GM23338 (cell line): ENCODE data around the gene C11orf91. TPM values are rescaled to one million over a fixed set of nuclear protein-coding genes. Genes with fewer than 3 reads are reported as not detected.

Experiments
- ATAC-seq: fragments of 200-7000 bp; cut with Tn5 transposase; 3 replicates; pipeline ENCODE4 v1.9.1; 2020
- DNase-seq: peaks from one replicate; pipeline ENCODE4 v3.0.0-alpha.2; 2015; ENCODE audit warnings: low spot score
- H2AFZ ChIP-seq: fragments of 200-600 bp; sonication (generic); 2 replicates; pipeline ENCODE4 v1.8.0; 2016; ENCODE audit warnings: antibody characterized with exemption, mild to moderate bottlenecking, moderate library complexity
- H3F3A ChIP-seq: fragments of 200-600 bp; sonication (generic); replicated peaks from 2 replicates; pipeline ENCODE4 v1.8.0; 2017; ENCODE audit warnings: antibody characterized with exemption, mixed run types, low read depth
- H3K27ac ChIP-seq: fragments of 200-600 bp; sonication (generic); 2 replicates; pipeline ENCODE4 v1.6.1; 2016; ENCODE audit warnings: low read depth
- H3K27me3 ChIP-seq: fragments of 200-600 bp; sonication (generic); 2 replicates; pipeline ENCODE4 v1.8.0; 2016; ENCODE audit warnings: mild to moderate bottlenecking, mixed run types, moderate library complexity; ENCODE audit not compliant: insufficient read depth
- H3K36me3 ChIP-seq: fragments of 200-600 bp; sonication (generic); 2 replicates; pipeline ENCODE4 v1.8.0; 2016; ENCODE audit warnings: mild to moderate bottlenecking; ENCODE audit not compliant: insufficient read depth
- H3K4me1 ChIP-seq: fragments of 200-600 bp; sonication (generic); 2 replicates; pipeline ENCODE4 v1.8.0; 2016; ENCODE audit warnings: mild to moderate bottlenecking, moderate library complexity; ENCODE audit not compliant: insufficient read depth
- H3K4me2 ChIP-seq: fragments of 200-600 bp; sonication (generic); 2 replicates; pipeline ENCODE4 v1.7.1; 2017; ENCODE audit warnings: mixed run types
- H3K4me3 ChIP-seq: fragments of 200-600 bp; sonication (generic); 2 replicates; pipeline ENCODE4 v1.6.1; 2016; ENCODE audit warnings: mixed run types
- H3K79me2 ChIP-seq: fragments of 200-600 bp; sonication (generic); replicated peaks from 2 replicates; pipeline ENCODE4 v1.8.0; 2017; ENCODE audit warnings: mild to moderate bottlenecking; ENCODE audit not compliant: insufficient read depth
- H3K9me2 ChIP-seq: fragments of 200-600 bp; sonication (generic); 2 replicates; pipeline ENCODE4 v1.8.0; 2017; ENCODE audit not compliant: insufficient read depth
- H4K20me1 ChIP-seq: fragments of 200-600 bp; sonication (generic); replicated peaks from 2 replicates; pipeline ENCODE4 v1.8.0; 2017; ENCODE audit warnings: mild to moderate bottlenecking; ENCODE audit not compliant: insufficient read depth
- H3K27ac Mint-ChIP-seq: 2 replicates; pipeline ENCODE4 v1.8.0; 2020; ENCODE audit warnings: inconsistent platforms, mild to moderate bottlenecking, moderate library complexity, mixed read lengths
- H3K27me3 Mint-ChIP-seq: 3 replicates; pipeline ENCODE4 v1.8.0; 2022; ENCODE audit warnings: low read depth, mild to moderate bottlenecking, moderate library complexity, mixed read lengths, inconsistent platforms; ENCODE audit not compliant: insufficient read depth, poor library complexity
- H3K36me3 Mint-ChIP-seq: 3 replicates; pipeline ENCODE4 v1.8.0; 2021; ENCODE audit warnings: low read depth, mild to moderate bottlenecking, inconsistent platforms, moderate library complexity, mixed read lengths
- H3K4me1 Mint-ChIP-seq: 3 replicates; pipeline ENCODE4 v1.8.0; 2020; ENCODE audit warnings: mild to moderate bottlenecking, inconsistent platforms, mixed read lengths
- H3K4me3 Mint-ChIP-seq: 3 replicates; pipeline ENCODE4 v1.8.0; 2021; ENCODE audit warnings: moderate library complexity, mild to moderate bottlenecking, inconsistent platforms, mixed read lengths
- H3K9me3 Mint-ChIP-seq: 3 replicates; pipeline ENCODE4 v1.8.0; 2020; ENCODE audit warnings: moderate library complexity, mild to moderate bottlenecking, inconsistent platforms, mixed read lengths
- CREB1 ChIP-seq: fragments of 250-450 bp; sonication (Bioruptor Pico); IDR thresholded peaks from 2 replicates; pipeline ENCODE4 v1.5.0; 2020; ENCODE audit warnings: low read depth, mild to moderate bottlenecking, moderate library complexity
- EZH2 ChIP-seq: fragments of 200-600 bp; sonication (generic); IDR thresholded peaks from one replicate; pipeline ENCODE4 v1.8.0; 2017; ENCODE audit warnings: antibody characterized with exemption, mild to moderate bottlenecking, low read depth; ENCODE audit not compliant: unreplicated experiment
- EZH2phosphoT487 ChIP-seq: fragments of 200-600 bp; sonication (generic); IDR thresholded peaks from one replicate; pipeline ENCODE4 v1.8.1; 2018; ENCODE audit warnings: antibody characterized with exemption; ENCODE audit not compliant: unreplicated experiment
- JUNB ChIP-seq: IDR thresholded peaks from one replicate; pipeline ENCODE4 v1.6.1; 2016; ENCODE audit warnings: antibody characterized with exemption; ENCODE audit not compliant: unreplicated experiment
- NANOG ChIP-seq: IDR thresholded peaks from 2 replicates; pipeline ENCODE4 v1.6.1; 2016; ENCODE audit warnings: antibody characterized with exemption, borderline replicate concordance
- POLR2AphosphoS5 ChIP-seq: IDR thresholded peaks from 2 replicates; pipeline ENCODE4 v1.6.1; 2016; ENCODE audit warnings: antibody characterized with exemption, low read depth
- STAT1 ChIP-seq: IDR thresholded peaks from one replicate; pipeline ENCODE4 v1.6.1; 2016; ENCODE audit warnings: antibody characterized with exemption; ENCODE audit not compliant: unreplicated experiment
- ZNF114 ChIP-seq: fragments of 250-450 bp; sonication (Bioruptor Pico); IDR thresholded peaks from 2 replicates; pipeline ENCODE4 v1.5.0; 2020; ENCODE audit warnings: mild to moderate bottlenecking, moderate library complexity
- ZNF331 ChIP-seq: fragments of 250-450 bp; sonication (Bioruptor Pico); IDR thresholded peaks from 2 replicates; pipeline ENCODE4 v1.5.0; 2020; ENCODE audit warnings: low read depth, mild to moderate bottlenecking, moderate library complexity
- polyA plus RNA-seq: library from polyadenylated mRNA; unstranded; fragments of >200 nt; fragmentation: Nextera tagmentation; extraction: Ambion mirVana; gene quantifications from 2 replicates; pipeline ENCODE4 v1.2.1, GENCODE V29; 2016
- total RNA-seq: library from RNA; depleted of rRNA; stranded (reverse); fragments of >200 nt; shearing (Covaris generic); gene quantifications from 2 replicates; pipeline ENCODE4 v1.2.3, GENCODE V29; 2014
- TF ChIP-seq, protein P1 (sequence below): IDR thresholded peaks from one replicate; pipeline ENCODE4 v1.6.1; 2018; ENCODE audit warnings: antibody characterized with exemption; ENCODE audit not compliant: unreplicated experiment
- TF ChIP-seq, protein P2 (sequence below), 2 experiments: fragments of 200-600 bp in 1 of 2; sonication (generic) in 1 of 2; conservative IDR thresholded peaks; 2 replicates each; pipeline versions ENCODE4 v1.5.1 to v1.6.1; 2016 to 2017; ENCODE audit warnings: antibody characterized with exemption in 2 of 2, low read depth in 2 of 2, mild to moderate bottlenecking in 2 of 2, moderate library complexity in 1 of 2
- TF ChIP-seq, protein P3 (sequence below): IDR thresholded peaks from 2 replicates; pipeline ENCODE4 v1.6.1; 2016; ENCODE audit warnings: antibody characterized with exemption
- TF ChIP-seq, protein P4 (sequence below): fragments of 250-450 bp; sonication (Bioruptor Pico); IDR thresholded peaks from 2 replicates; pipeline ENCODE4 v1.5.0; 2020; ENCODE audit warnings: mild to moderate bottlenecking, moderate library complexity

C11orf91 gene
- total and polyA plus RNA-seq, 2 experiments from 2014 or later: not detected

DNA sequence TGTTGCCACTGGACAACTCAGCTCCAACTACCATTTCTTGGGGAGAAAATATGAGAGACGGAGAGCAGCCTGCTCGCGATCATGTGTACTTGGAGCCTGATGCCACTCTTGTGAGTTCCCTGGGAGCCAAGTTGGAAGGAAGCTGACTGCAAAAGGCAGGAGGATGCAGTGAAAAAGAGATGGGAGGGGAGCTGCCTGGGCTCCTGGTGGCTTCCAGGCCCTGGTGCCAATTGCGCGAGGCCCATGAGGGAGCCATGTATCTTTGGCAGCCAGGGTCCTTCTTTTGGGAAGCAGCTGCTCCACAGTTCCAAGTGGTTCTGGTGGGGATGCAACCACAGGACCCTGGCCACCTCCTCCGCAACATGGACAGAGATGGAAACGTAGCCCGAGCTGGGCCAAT lies 11.1 kb downstream of the C11orf91 start:
- no peak overlapping the region for H3K4me2 ChIP-seq
- H3K27me3 ChIP-seq: no peaks in the 10 kb centered on the region
- H3K27me3 Mint-ChIP-seq: peaks cover 2% of the 10 kb centered on the region
- DNase-seq (no peak), ATAC-seq (no peak)
- no peaks in the 10 kb centered on the region for H3K9me3 Mint-ChIP-seq
- no peak for TF ChIP-seq STAT1
- TF ChIP-seq EZH2phosphoT487: no peak
- TF ChIP-seq, protein P1, sequence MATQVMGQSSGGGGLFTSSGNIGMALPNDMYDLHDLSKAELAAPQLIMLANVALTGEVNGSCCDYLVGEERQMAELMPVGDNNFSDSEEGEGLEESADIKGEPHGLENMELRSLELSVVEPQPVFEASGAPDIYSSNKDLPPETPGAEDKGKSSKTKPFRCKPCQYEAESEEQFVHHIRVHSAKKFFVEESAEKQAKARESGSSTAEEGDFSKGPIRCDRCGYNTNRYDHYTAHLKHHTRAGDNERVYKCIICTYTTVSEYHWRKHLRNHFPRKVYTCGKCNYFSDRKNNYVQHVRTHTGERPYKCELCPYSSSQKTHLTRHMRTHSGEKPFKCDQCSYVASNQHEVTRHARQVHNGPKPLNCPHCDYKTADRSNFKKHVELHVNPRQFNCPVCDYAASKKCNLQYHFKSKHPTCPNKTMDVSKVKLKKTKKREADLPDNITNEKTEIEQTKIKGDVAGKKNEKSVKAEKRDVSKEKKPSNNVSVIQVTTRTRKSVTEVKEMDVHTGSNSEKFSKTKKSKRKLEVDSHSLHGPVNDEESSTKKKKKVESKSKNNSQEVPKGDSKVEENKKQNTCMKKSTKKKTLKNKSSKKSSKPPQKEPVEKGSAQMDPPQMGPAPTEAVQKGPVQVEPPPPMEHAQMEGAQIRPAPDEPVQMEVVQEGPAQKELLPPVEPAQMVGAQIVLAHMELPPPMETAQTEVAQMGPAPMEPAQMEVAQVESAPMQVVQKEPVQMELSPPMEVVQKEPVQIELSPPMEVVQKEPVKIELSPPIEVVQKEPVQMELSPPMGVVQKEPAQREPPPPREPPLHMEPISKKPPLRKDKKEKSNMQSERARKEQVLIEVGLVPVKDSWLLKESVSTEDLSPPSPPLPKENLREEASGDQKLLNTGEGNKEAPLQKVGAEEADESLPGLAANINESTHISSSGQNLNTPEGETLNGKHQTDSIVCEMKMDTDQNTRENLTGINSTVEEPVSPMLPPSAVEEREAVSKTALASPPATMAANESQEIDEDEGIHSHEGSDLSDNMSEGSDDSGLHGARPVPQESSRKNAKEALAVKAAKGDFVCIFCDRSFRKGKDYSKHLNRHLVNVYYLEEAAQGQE: no peak
- no peak for TF ChIP-seq EZH2
- TF ChIP-seq ZNF114 (CRISPR knock-in tag): no peak
- TF ChIP-seq ZNF331 (CRISPR knock-in tag): no peak
- TF ChIP-seq CREB1: no peak
- TF ChIP-seq, protein P2, sequence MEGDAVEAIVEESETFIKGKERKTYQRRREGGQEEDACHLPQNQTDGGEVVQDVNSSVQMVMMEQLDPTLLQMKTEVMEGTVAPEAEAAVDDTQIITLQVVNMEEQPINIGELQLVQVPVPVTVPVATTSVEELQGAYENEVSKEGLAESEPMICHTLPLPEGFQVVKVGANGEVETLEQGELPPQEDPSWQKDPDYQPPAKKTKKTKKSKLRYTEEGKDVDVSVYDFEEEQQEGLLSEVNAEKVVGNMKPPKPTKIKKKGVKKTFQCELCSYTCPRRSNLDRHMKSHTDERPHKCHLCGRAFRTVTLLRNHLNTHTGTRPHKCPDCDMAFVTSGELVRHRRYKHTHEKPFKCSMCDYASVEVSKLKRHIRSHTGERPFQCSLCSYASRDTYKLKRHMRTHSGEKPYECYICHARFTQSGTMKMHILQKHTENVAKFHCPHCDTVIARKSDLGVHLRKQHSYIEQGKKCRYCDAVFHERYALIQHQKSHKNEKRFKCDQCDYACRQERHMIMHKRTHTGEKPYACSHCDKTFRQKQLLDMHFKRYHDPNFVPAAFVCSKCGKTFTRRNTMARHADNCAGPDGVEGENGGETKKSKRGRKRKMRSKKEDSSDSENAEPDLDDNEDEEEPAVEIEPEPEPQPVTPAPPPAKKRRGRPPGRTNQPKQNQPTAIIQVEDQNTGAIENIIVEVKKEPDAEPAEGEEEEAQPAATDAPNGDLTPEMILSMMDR (conservative IDR thresholded peaks at IDR 0.05; ENCODE audit: low read depth in 2 of 2): no peak
- TF ChIP-seq, protein P3, sequence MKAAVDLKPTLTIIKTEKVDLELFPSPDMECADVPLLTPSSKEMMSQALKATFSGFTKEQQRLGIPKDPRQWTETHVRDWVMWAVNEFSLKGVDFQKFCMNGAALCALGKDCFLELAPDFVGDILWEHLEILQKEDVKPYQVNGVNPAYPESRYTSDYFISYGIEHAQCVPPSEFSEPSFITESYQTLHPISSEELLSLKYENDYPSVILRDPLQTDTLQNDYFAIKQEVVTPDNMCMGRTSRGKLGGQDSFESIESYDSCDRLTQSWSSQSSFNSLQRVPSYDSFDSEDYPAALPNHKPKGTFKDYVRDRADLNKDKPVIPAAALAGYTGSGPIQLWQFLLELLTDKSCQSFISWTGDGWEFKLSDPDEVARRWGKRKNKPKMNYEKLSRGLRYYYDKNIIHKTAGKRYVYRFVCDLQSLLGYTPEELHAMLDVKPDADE: no peak
- TF ChIP-seq, protein P4, sequence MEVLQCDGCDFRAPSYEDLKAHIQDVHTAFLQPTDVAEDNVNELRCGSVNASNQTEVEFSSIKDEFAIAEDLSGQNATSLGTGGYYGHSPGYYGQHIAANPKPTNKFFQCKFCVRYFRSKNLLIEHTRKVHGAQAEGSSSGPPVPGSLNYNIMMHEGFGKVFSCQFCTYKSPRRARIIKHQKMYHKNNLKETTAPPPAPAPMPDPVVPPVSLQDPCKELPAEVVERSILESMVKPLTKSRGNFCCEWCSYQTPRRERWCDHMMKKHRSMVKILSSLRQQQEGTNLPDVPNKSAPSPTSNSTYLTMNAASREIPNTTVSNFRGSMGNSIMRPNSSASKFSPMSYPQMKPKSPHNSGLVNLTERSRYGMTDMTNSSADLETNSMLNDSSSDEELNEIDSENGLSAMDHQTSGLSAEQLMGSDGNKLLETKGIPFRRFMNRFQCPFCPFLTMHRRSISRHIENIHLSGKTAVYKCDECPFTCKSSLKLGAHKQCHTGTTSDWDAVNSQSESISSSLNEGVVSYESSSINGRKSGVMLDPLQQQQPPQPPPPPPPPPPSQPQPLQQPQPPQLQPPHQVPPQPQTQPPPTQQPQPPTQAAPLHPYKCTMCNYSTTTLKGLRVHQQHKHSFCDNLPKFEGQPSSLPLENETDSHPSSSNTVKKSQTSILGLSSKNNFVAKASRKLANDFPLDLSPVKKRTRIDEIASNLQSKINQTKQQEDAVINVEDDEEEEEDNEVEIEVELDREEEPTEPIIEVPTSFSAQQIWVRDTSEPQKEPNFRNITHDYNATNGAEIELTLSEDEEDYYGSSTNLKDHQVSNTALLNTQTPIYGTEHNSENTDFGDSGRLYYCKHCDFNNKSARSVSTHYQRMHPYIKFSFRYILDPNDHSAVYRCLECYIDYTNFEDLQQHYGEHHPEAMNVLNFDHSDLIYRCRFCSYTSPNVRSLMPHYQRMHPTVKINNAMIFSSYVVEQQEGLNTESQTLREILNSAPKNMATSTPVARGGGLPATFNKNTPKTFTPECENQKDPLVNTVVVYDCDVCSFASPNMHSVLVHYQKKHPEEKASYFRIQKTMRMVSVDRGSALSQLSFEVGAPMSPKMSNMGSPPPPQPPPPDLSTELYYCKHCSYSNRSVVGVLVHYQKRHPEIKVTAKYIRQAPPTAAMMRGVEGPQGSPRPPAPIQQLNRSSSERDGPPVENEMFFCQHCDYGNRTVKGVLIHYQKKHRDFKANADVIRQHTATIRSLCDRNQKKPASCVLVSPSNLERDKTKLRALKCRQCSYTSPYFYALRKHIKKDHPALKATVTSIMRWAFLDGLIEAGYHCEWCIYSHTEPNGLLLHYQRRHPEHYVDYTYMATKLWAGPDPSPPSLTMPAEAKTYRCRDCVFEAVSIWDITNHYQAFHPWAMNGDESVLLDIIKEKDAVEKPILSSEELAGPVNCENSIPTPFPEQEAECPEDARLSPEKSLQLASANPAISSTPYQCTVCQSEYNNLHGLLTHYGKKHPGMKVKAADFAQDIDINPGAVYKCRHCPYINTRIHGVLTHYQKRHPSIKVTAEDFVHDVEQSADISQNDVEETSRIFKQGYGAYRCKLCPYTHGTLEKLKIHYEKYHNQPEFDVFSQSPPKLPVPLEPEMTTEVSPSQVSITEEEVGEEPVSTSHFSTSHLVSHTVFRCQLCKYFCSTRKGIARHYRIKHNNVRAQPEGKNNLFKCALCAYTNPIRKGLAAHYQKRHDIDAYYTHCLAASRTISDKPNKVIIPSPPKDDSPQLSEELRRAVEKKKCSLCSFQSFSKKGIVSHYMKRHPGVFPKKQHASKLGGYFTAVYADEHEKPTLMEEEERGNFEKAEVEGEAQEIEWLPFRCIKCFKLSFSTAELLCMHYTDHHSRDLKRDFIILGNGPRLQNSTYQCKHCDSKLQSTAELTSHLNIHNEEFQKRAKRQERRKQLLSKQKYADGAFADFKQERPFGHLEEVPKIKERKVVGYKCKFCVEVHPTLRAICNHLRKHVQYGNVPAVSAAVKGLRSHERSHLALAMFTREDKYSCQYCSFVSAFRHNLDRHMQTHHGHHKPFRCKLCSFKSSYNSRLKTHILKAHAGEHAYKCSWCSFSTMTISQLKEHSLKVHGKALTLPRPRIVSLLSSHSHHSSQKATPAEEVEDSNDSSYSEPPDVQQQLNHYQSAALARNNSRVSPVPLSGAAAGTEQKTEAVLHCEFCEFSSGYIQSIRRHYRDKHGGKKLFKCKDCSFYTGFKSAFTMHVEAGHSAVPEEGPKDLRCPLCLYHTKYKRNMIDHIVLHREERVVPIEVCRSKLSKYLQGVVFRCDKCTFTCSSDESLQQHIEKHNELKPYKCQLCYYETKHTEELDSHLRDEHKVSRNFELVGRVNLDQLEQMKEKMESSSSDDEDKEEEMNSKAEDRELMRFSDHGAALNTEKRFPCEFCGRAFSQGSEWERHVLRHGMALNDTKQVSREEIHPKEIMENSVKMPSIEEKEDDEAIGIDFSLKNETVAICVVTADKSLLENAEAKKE (CRISPR knock-in tag): no peak
- no peak for TF ChIP-seq NANOG
- TF ChIP-seq POLR2AphosphoS5: no peak
- TF ChIP-seq JUNB: no peak
- no peak overlapping the region for H3K27ac ChIP-seq
- no peaks in the 10 kb centered on the region for H3F3A ChIP-seq
- peaks cover 25% of the 10 kb centered on the region for H3K4me1 Mint-ChIP-seq
- no peaks in the 10 kb centered on the region for H3K36me3 ChIP-seq
- H3K79me2 ChIP-seq: no peaks in the 10 kb centered on the region
- no peak overlapping the region for H3K4me3 ChIP-seq
- no peaks in the 10 kb centered on the region for H3K9me2 ChIP-seq
- H4K20me1 ChIP-seq: no peaks in the 10 kb centered on the region
- no peak overlapping the region for H2AFZ ChIP-seq
- H3K27ac Mint-ChIP-seq: no peak overlapping the region
- no peak overlapping the region for H3K4me3 Mint-ChIP-seq
- no peaks in the 10 kb centered on the region for H3K36me3 Mint-ChIP-seq
- H3K4me1 ChIP-seq: peaks cover 29% of the 10 kb centered on the region
